Effector memory CD8-positive, alpha-beta T cell (primary cell): ENCODE results near the gene AXL.
A peak's percentile ranks its signal among the peaks of the same experiment; 100 is the strongest.
"Not testable (repeated sequence)": the region's sequence is repeated elsewhere in the genome, so short reads cannot be mapped to it uniquely, and the experiment has no call there.

Source experiments
- ATAC-seq: fragments of 150-1000 bp; cut with Tn5 transposase; replicated peaks from 2 replicates; pipeline ENCODE4 v1.10.0; 2021; ENCODE audit warnings: mild to moderate bottlenecking, moderate library complexity
- DNase-seq, 3 experiments: peaks; one replicate each; pipeline ENCODE4 v3.0.0; 2021
- H3K27ac Mint-ChIP-seq, 2 donors: one replicate each; pipeline ENCODE4 v1.8.0; 2022; ENCODE audit warnings: mild to moderate bottlenecking in 2 of 2, mixed read lengths in 2 of 2, moderate library complexity in 2 of 2
- H3K27me3 Mint-ChIP-seq, 2 donors: one replicate each; pipeline ENCODE4 v1.8.0; 2022; ENCODE audit warnings: mixed read lengths in 2 of 2
- H3K36me3 Mint-ChIP-seq: one replicate; pipeline ENCODE4 v1.8.0; 2022; ENCODE audit warnings: mild to moderate bottlenecking, moderate library complexity, mixed read lengths; ENCODE audit not compliant: insufficient read depth
- H3K4me1 Mint-ChIP-seq, 2 donors: one replicate each; pipeline ENCODE4 v1.8.0; 2022; ENCODE audit warnings: low read depth in 2 of 2, mixed read lengths in 2 of 2
- H3K4me3 Mint-ChIP-seq, 2 donors: one replicate each; pipeline ENCODE4 v1.8.0; 2022; ENCODE audit warnings: mild to moderate bottlenecking in 2 of 2, mixed read lengths in 2 of 2, moderate library complexity in 2 of 2
- H3K9me3 Mint-ChIP-seq, 2 donors: one replicate each; pipeline ENCODE4 v1.8.0; 2022; ENCODE audit warnings: mixed read lengths in 2 of 2

The AXL gene

GRCh38 chr19:41263042-41263849 lies 44.2 kb downstream of the AXL start:
- H3K36me3 Mint-ChIP-seq, result peaks cover 65% of the 10 kb centered on the region
- H3K4me3 Mint-ChIP-seq, result peak overlapping the region; percentile 92 to 97
- H3K27ac Mint-ChIP-seq, result peak overlapping the region; percentile 100
- H3K4me1 Mint-ChIP-seq, result peaks cover 45 to 47% of the 10 kb centered on the region in 2 donors
- ATAC-seq (peak; percentile 53), DNase-seq (peak; percentile 83 to 89 (median 88))
- H3K27me3 Mint-ChIP-seq, result no peaks in the 10 kb centered on the region
- H3K9me3 Mint-ChIP-seq, result no peaks in the 10 kb centered on the region

GRCh38 chr19:41263850-41264580 lies 45.0 kb downstream of the AXL start, which contains the start of gene HNRNPUL1:
TSS of gene HNRNPUL1 (plus strand) at chr19:41264372. CDS start at chr19:41264504, 132 bp downstream.
- peak; percentile 50 for ATAC-seq
- Mint-ChIP-seq H3K27me3 (no peaks in the 10 kb centered on the region), H3K27ac (peak within 1 kb of the TSS; percentile 100), H3K4me3 (peak within 1 kb of the TSS; percentile 92 to 97), H3K36me3 (peaks cover 73% of the 10 kb centered on the region), H3K4me1 (peaks cover 45 to 47% of the 10 kb centered on the region in 2 donors), H3K9me3 (no peaks in the 10 kb centered on the region)
- peak; percentile 100 for DNase-seq

GRCh38 chr19:41264581-41265394 lies 45.8 kb downstream of the AXL start:
- Mint-ChIP-seq H3K9me3 (no peaks in the 10 kb centered on the region), H3K4me1 (peaks cover 45 to 47% of the 10 kb centered on the region in 2 donors), H3K27me3 (no peaks in the 10 kb centered on the region), H3K4me3 (peak overlapping the region; percentile 92 to 97), H3K36me3 (peaks cover 81% of the 10 kb centered on the region), H3K27ac (peak overlapping the region; percentile 100)
- no peak for ATAC-seq
- DNase-seq, result peak; percentile 23 to 33 (median 27)

GRCh38 chr19:41265395-41266153 lies 46.6 kb downstream of the AXL start:
- H3K36me3 Mint-ChIP-seq, result peaks cover 89% of the 10 kb centered on the region
- DNase-seq, result no peak
- peaks cover 45 to 47% of the 10 kb centered on the region in 2 donors for H3K4me1 Mint-ChIP-seq
- H3K9me3 Mint-ChIP-seq, result no peaks in the 10 kb centered on the region
- no peaks in the 10 kb centered on the region for H3K27me3 Mint-ChIP-seq
- H3K4me3 Mint-ChIP-seq, result peak overlapping the region; percentile 92 to 97
- H3K27ac Mint-ChIP-seq, result peak overlapping the region; percentile 100
- ATAC-seq, result no peak

GRCh38 chr19:41269055-41269454 lies 50.0 kb downstream of the AXL start:
- DNase-seq, result no peak
- Mint-ChIP-seq H3K27me3 (no peaks in the 10 kb centered on the region), H3K4me3 (no peak overlapping the region), H3K36me3 (peaks cover 98% of the 10 kb centered on the region), H3K4me1 (peaks cover 33 to 37% of the 10 kb centered on the region in 2 donors), H3K9me3 (no peaks in the 10 kb centered on the region), H3K27ac (no peak overlapping the region)
- no peak for ATAC-seq

GRCh38 chr19:41269571-41269970 lies 50.5 kb downstream of the AXL start:
- DNase-seq (no peak), ATAC-seq (no peak)
- no peaks in the 10 kb centered on the region for H3K9me3 Mint-ChIP-seq
- H3K27ac Mint-ChIP-seq, result no peak overlapping the region
- no peak overlapping the region for H3K4me3 Mint-ChIP-seq
- H3K27me3 Mint-ChIP-seq, result no peaks in the 10 kb centered on the region
- peaks cover 98% of the 10 kb centered on the region for H3K36me3 Mint-ChIP-seq
- H3K4me1 Mint-ChIP-seq, result peaks cover 33 to 37% of the 10 kb centered on the region in 2 donors

GRCh38 chr19:41273076-41273475 lies 54.1 kb downstream of the AXL start:
- H3K27ac Mint-ChIP-seq, result peak overlapping the region; percentile 3 to 65
- H3K4me3 Mint-ChIP-seq, result no peak overlapping the region
- ATAC-seq, result no peak

GRCh38 chr19:41274802-41275201 lies 55.8 kb downstream of the AXL start:
- H3K9me3 Mint-ChIP-seq, result no peaks in the 10 kb centered on the region
- peak overlapping the region; percentile 9 to 67 for H3K27ac Mint-ChIP-seq
- no peaks in the 10 kb centered on the region for H3K27me3 Mint-ChIP-seq
- no peak overlapping the region for H3K4me3 Mint-ChIP-seq
- DNase-seq (no peak), ATAC-seq (no peak)
- H3K4me1 Mint-ChIP-seq, result peaks cover 7 to 12% of the 10 kb centered on the region in 2 donors
- H3K36me3 Mint-ChIP-seq, result peaks cover 99% of the 10 kb centered on the region

More at GRCh38 chr19:41273076-41273475, 54.1 kb downstream of the AXL start:
- no peaks in the 10 kb centered on the region for H3K9me3 Mint-ChIP-seq
- H3K27me3 Mint-ChIP-seq, result no peaks in the 10 kb centered on the region
- peaks cover 7% of the 10 kb centered on the region in 2 donors for H3K4me1 Mint-ChIP-seq
- DNase-seq, result no peak
- H3K36me3 Mint-ChIP-seq, result peaks cover 99% of the 10 kb centered on the region

- no peak for ATAC-seq
- DNase-seq, result no peak
- H3K4me1 Mint-ChIP-seq, result peaks cover 8 to 12% of the 10 kb centered on the region in 2 donors
- no peak overlapping the region for H3K4me3 Mint-ChIP-seq
- no peaks in the 10 kb centered on the region for H3K27me3 Mint-ChIP-seq
- H3K9me3 Mint-ChIP-seq, result no peaks in the 10 kb centered on the region
- peaks cover 99% of the 10 kb centered on the region for H3K36me3 Mint-ChIP-seq
- H3K27ac Mint-ChIP-seq, result peak overlapping the region in 1 of 2 donors; percentile 30
Observed at GRCh38 chr19:41276231-41276630, 57.2 kb downstream of the AXL start.

- peaks cover 6 to 9% of the 10 kb centered on the region in 2 donors for H3K4me1 Mint-ChIP-seq
- no peaks in the 10 kb centered on the region for H3K9me3 Mint-ChIP-seq
- H3K4me3 Mint-ChIP-seq, result no peak overlapping the region
- peaks cover 99% of the 10 kb centered on the region for H3K36me3 Mint-ChIP-seq
- DNase-seq (no peak), ATAC-seq (no peak)
- H3K27me3 Mint-ChIP-seq, result no peaks in the 10 kb centered on the region
- peak overlapping the region in 1 of 2 donors; percentile 94 for H3K27ac Mint-ChIP-seq
Observed at GRCh38 chr19:41278478-41278877, 59.5 kb downstream of the AXL start.

GRCh38 chr19:41288673-41289530 lies 69.9 kb downstream of the AXL start:
- ATAC-seq, result peak; percentile 59
- Mint-ChIP-seq H3K4me1 (peaks cover 0 to 8% of the 10 kb centered on the region in 2 donors), H3K27me3 (no peaks in the 10 kb centered on the region), H3K27ac (peak overlapping the region in 1 of 2 donors; percentile 72), H3K4me3 (no peak overlapping the region), H3K36me3 (peaks cover 97% of the 10 kb centered on the region), H3K9me3 (no peaks in the 10 kb centered on the region)
- no peak for DNase-seq

- not testable (repeated sequence) for H3K9me3 Mint-ChIP-seq, ATAC-seq, H3K4me3 Mint-ChIP-seq, H3K27me3 Mint-ChIP-seq, H3K27ac Mint-ChIP-seq, H3K4me1 Mint-ChIP-seq, DNase-seq
- H3K36me3 Mint-ChIP-seq, result peaks cover 97% of the 10 kb centered on the region
Observed at GRCh38 chr19:41289814-41290213, 70.8 kb downstream of the AXL start.
